ENCODE measurements around the gene GRIPAP1.

GRIPAP1 gene

DNA sequence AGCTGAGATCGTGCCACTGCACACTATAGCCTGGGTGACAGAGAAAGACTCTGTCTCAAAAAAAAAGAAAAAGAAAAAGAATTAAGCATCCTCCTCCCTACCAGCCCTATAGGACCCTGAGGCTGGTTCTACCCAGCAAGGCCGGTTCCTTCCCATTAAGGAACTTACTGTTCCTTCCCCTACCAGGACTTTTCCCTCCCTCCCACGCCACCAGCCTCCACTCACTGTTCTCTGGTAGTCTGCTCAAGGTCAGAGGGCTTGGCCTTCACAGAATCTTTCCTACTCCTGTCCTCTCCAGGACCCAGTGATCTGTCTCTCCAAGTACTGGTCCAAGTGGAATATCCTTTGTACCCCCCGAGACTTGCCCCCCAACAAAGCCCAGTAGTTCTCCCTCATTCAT, 1.4 kb downstream of the GRIPAP1 start:
- no peak for ATAC-seq
- no peak for TF ChIP-seq ZC3H10 (CRISPR knock-in tag; IDR thresholded peaks at IDR 0.05)
- TF ChIP-seq PPARA (CRISPR knock-in tag; IDR thresholded peaks at IDR 0.05; ENCODE audit: borderline replicate concordance) = no peak
- no peak for TF ChIP-seq BACH2 (CRISPR knock-in tag; IDR thresholded peaks at IDR 0.05; ENCODE audit: borderline replicate concordance)
- no peak for TF ChIP-seq ISL1 (CRISPR knock-in tag; IDR thresholded peaks at IDR 0.05)
- TF ChIP-seq TSHZ2 (CRISPR knock-in tag; IDR thresholded peaks at IDR 0.05) = no peak
- TF ChIP-seq TCF4 (CRISPR knock-in tag; IDR thresholded peaks at IDR 0.05; ENCODE audit: borderline replicate concordance) = no peak
- TF ChIP-seq ARNTL (CRISPR knock-in tag; IDR thresholded peaks at IDR 0.05; ENCODE audit: borderline replicate concordance, low read depth) = no peak
- no peak for TF ChIP-seq CSDC2 (CRISPR knock-in tag; IDR thresholded peaks at IDR 0.05)
- TF ChIP-seq GLIS3 (CRISPR knock-in tag; IDR thresholded peaks at IDR 0.05) = no peak

GRCh38 chrX:48999030-48999429, 3.0 kb downstream of the GRIPAP1 start:
- no peak for ATAC-seq
- TF ChIP-seq, protein P1, sequence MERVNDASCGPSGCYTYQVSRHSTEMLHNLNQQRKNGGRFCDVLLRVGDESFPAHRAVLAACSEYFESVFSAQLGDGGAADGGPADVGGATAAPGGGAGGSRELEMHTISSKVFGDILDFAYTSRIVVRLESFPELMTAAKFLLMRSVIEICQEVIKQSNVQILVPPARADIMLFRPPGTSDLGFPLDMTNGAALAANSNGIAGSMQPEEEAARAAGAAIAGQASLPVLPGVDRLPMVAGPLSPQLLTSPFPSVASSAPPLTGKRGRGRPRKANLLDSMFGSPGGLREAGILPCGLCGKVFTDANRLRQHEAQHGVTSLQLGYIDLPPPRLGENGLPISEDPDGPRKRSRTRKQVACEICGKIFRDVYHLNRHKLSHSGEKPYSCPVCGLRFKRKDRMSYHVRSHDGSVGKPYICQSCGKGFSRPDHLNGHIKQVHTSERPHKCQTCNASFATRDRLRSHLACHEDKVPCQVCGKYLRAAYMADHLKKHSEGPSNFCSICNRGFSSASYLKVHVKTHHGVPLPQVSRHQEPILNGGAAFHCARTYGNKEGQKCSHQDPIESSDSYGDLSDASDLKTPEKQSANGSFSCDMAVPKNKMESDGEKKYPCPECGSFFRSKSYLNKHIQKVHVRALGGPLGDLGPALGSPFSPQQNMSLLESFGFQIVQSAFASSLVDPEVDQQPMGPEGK (CRISPR knock-in tag; IDR thresholded peaks at IDR 0.05; ENCODE audit: borderline replicate concordance) = no peak
- TF ChIP-seq ZC3H10 (CRISPR knock-in tag; IDR thresholded peaks at IDR 0.05) (no peak), ARNTL (CRISPR knock-in tag; IDR thresholded peaks at IDR 0.05; ENCODE audit: borderline replicate concordance, low read depth) (no peak), CSRNP3 (CRISPR knock-in tag; IDR thresholded peaks at IDR 0.05) (no peak), OSR1 (CRISPR knock-in tag; IDR thresholded peaks at IDR 0.05) (no peak), RARB (CRISPR knock-in tag; IDR thresholded peaks at IDR 0.05) (no peak), TOX (CRISPR knock-in tag; IDR thresholded peaks at IDR 0.05; ENCODE audit: borderline replicate concordance) (no peak), ZFP30 (CRISPR knock-in tag; IDR thresholded peaks at IDR 0.05) (no peak), ISL1 (CRISPR knock-in tag; IDR thresholded peaks at IDR 0.05) (no peak), ESRRG (CRISPR knock-in tag; IDR thresholded peaks at IDR 0.05) (no peak), BACH2 (CRISPR knock-in tag; IDR thresholded peaks at IDR 0.05; ENCODE audit: borderline replicate concordance) (no peak), CSDC2 (CRISPR knock-in tag; IDR thresholded peaks at IDR 0.05) (no peak), ZNF70 (CRISPR knock-in tag; IDR thresholded peaks at IDR 0.05) (no peak), TCF4 (CRISPR knock-in tag; IDR thresholded peaks at IDR 0.05; ENCODE audit: borderline replicate concordance) (no peak), CREB5 (CRISPR knock-in tag; IDR thresholded peaks at IDR 0.05; ENCODE audit: low read depth) (no peak), ZFP3 (CRISPR knock-in tag; IDR thresholded peaks at IDR 0.05) (no peak), GLIS3 (CRISPR knock-in tag; IDR thresholded peaks at IDR 0.05) (no peak), POU6F1 (CRISPR knock-in tag; IDR thresholded peaks at IDR 0.05; ENCODE audit: borderline replicate concordance, low read depth) (no peak)

DNA sequence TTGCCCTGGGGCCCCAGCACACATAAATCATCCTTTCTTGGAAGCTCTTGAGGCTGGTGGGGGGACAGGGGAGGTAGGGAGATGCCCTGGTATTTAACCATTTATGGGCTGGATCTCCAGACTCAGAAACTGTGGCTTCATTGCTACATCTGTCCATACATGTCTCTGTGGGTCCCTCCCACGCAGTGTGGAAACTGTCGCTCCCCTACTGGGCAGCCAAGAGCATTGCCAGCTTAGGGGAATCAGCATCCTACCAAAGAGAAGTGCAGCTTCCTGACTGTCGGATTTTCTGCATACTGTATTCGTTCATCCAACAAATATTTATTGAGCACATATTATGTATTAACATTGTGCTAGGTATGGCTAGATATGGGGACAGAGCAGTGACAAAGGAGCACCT, 3.7 kb downstream of the GRIPAP1 start:
- no peak for ATAC-seq
- TF ChIP-seq ZFP3 (CRISPR knock-in tag; IDR thresholded peaks at IDR 0.05) = no peak
- TF ChIP-seq, protein P1 (CRISPR knock-in tag; IDR thresholded peaks at IDR 0.05; ENCODE audit: borderline replicate concordance) = no peak
- no peak for TF ChIP-seq RARB (CRISPR knock-in tag; IDR thresholded peaks at IDR 0.05)
- no peak for TF ChIP-seq SNAI2 (CRISPR knock-in tag; IDR thresholded peaks at IDR 0.05)
- TF ChIP-seq CSDC2 (CRISPR knock-in tag; IDR thresholded peaks at IDR 0.05) = no peak
- TF ChIP-seq TOX (CRISPR knock-in tag; IDR thresholded peaks at IDR 0.05; ENCODE audit: borderline replicate concordance) = no peak
- no peak for TF ChIP-seq ZNF8 (CRISPR knock-in tag; IDR thresholded peaks at IDR 0.05)
- no peak for TF ChIP-seq TSHZ2 (CRISPR knock-in tag; IDR thresholded peaks at IDR 0.05)
- no peak for TF ChIP-seq ISL1 (CRISPR knock-in tag; IDR thresholded peaks at IDR 0.05)
- no peak for TF ChIP-seq ZFP30 (CRISPR knock-in tag; IDR thresholded peaks at IDR 0.05)
- no peak for TF ChIP-seq ZNF565 (CRISPR knock-in tag; conservative IDR thresholded peaks at IDR 0.05; ENCODE audit: low read depth)
- no peak for TF ChIP-seq PPARA (CRISPR knock-in tag; IDR thresholded peaks at IDR 0.05; ENCODE audit: borderline replicate concordance)
